GM12878 (cell line): ENCODE measurements around the gene COL4A2. TPM values are rescaled to one million over a fixed set of nuclear protein-coding genes. Genes with fewer than 3 reads are reported as not detected.

Experiments used
- ATAC-seq: fragments of 200-7000 bp; cut with Tn5 transposase; 3 replicates; pipeline ENCODE4 v1.9.1; 2020; ENCODE audit warnings: mild to moderate bottlenecking, moderate library complexity
- BruUV-seq: library from RNA; stranded (reverse); fragments of 400-500 nt; replicated peaks from 2 replicates; lab custom pipeline; 2021; lab: Mats Ljungman, UMichigan
- CTCF ChIA-PET: fragments of 300-600 bp; sonication (Branson Sonifier 250); formaldehyde crosslinking; extraction: SDS; loops from one replicate; lab custom pipeline; 2021; ENCODE audit warnings: inconsistent platforms; lab: Yijun Ruan, JAX
- POLR2A ChIA-PET: fragments of 350-600 bp; formaldehyde crosslinking; extraction: SDS; loops from one replicate; lab custom pipeline; 2021; ENCODE audit warnings: inconsistent platforms; lab: Charles Lee
- RAD21 ChIA-PET: fragments of 300-600 bp; sonication (Branson Sonifier 250); formaldehyde crosslinking; loops from one replicate; lab custom pipeline; 2023; ENCODE audit warnings: antibody characterized with exemption; ENCODE audit not compliant: unreplicated experiment; lab: Charles Lee
- SMC1A ChIA-PET: fragments of 300-600 bp; sonication (Branson Sonifier 250); formaldehyde crosslinking; loops from one replicate; lab custom pipeline; 2023; ENCODE audit not compliant: unreplicated experiment, uncharacterized antibody; lab: Charles Lee
- DNase-seq: peaks from one replicate; pipeline ENCODE4 v3.0.0-alpha.2; 2011; ENCODE audit warnings: low read depth, low spot score
- FAIRE-seq: peaks from 3 replicates; lab custom pipeline; 2011; peaks lifted over from hg19 to GRCh38; lab: Jason Lieb, UNC
- H2AFZ ChIP-seq: 2 replicates; pipeline ENCODE4 v1.6.0; 2011; ENCODE audit warnings: low read depth, low read length, control low read depth; ENCODE audit not compliant: control insufficient read depth
- H3K27ac ChIP-seq: 2 replicates; pipeline ENCODE4 v1.5.1; 2011; ENCODE audit warnings: control low read depth; ENCODE audit not compliant: control insufficient read depth, insufficient read depth
- H3K27me3 ChIP-seq, 2 experiments: replicated peaks in 1 of 2; 2 replicates each; pipeline versions ENCODE4 v1.6.0 to v1.6.1; 2011; ENCODE audit warnings: low read length in 1 of 2; ENCODE audit not compliant: control insufficient read depth in 2 of 2, insufficient read depth in 2 of 2
- H3K36me3 ChIP-seq, 2 experiments: 2 replicates each; pipeline ENCODE4 v1.5.1; 2011; ENCODE audit warnings: low read length in 1 of 2; ENCODE audit not compliant: control insufficient read depth in 2 of 2, insufficient read depth in 2 of 2
- H3K4me1 ChIP-seq: 2 replicates; pipeline ENCODE4 v1.6.1; 2011; ENCODE audit warnings: mild to moderate bottlenecking, low read length, moderate library complexity, mixed read lengths; ENCODE audit not compliant: control insufficient read depth, insufficient read depth
- H3K4me2 ChIP-seq: 2 replicates; pipeline ENCODE4 v1.6.0; 2011; ENCODE audit warnings: control low read depth; ENCODE audit not compliant: control insufficient read depth, insufficient read depth
- H3K4me3 ChIP-seq: fragments of 200-600 bp; sonication (generic); 2 replicates; pipeline ENCODE4 v1.5.1; 2016
- H3K79me2 ChIP-seq: 2 replicates; pipeline ENCODE4 v1.6.0; 2011; ENCODE audit warnings: low read length; ENCODE audit not compliant: control insufficient read depth, insufficient read depth
- H3K9ac ChIP-seq: 2 replicates; pipeline ENCODE4 v1.8.0; 2011; ENCODE audit warnings: low read length, control low read depth, mixed read lengths; ENCODE audit not compliant: control insufficient read depth, insufficient read depth
- H3K9me3 ChIP-seq: replicated peaks from 3 replicates; pipeline ENCODE4 v1.5.1; 2011; ENCODE audit warnings: mild to moderate bottlenecking, low read length; ENCODE audit not compliant: control insufficient read depth, insufficient read depth
- H4K20me1 ChIP-seq: 2 replicates; pipeline ENCODE4 v1.6.0; 2011; ENCODE audit not compliant: control insufficient read depth, insufficient read depth
- BCLAF1 ChIP-seq: fragments of 450-650 bp; IDR thresholded peaks from 2 replicates; pipeline ENCODE4 v1.6.1; 2017; ENCODE audit warnings: antibody characterized with exemption, mild to moderate bottlenecking, moderate library complexity
- E2F4 ChIP-seq: IDR thresholded peaks from 2 replicates; pipeline ENCODE4 v1.6.1; 2012; ENCODE audit warnings: low read depth, low read length, improper control_type of control experiment
- FOXK2 ChIP-seq: fragments of 450-650 bp; IDR thresholded peaks from 2 replicates; pipeline ENCODE4 v1.6.1; 2017; ENCODE audit warnings: mild to moderate bottlenecking, moderate library complexity
- HCFC1 ChIP-seq: fragments of 150-350 bp; IDR thresholded peaks from 2 replicates; pipeline ENCODE4 v1.6.1; 2014; ENCODE audit warnings: low read length
- JUNB ChIP-seq: IDR thresholded peaks from 2 replicates; pipeline ENCODE4 v1.6.1; 2016; ENCODE audit warnings: antibody characterized with exemption, mild to moderate bottlenecking
- LARP7 ChIP-seq: fragments of 450-650 bp; IDR thresholded peaks from 2 replicates; pipeline ENCODE4 v1.6.1; 2017; ENCODE audit warnings: mild to moderate bottlenecking
- RAD21 ChIP-seq: IDR thresholded peaks from 2 replicates; pipeline ENCODE4 v1.6.1; 2011; ENCODE audit warnings: mild to moderate bottlenecking, low read depth, low read length, moderate library complexity; ENCODE audit not compliant: insufficient read depth
- RUNX3 ChIP-seq: IDR thresholded peaks from 2 replicates; pipeline ENCODE4 v1.6.1; 2012; ENCODE audit warnings: low read length, inconsistent platforms
- SPI1 ChIP-seq: IDR thresholded peaks from 2 replicates; pipeline ENCODE4 v1.6.1; 2011; ENCODE audit warnings: low read depth, mild to moderate bottlenecking, low read length, moderate library complexity, borderline replicate concordance; ENCODE audit not compliant: insufficient read depth
- USF1 ChIP-seq: IDR thresholded peaks from 2 replicates; pipeline ENCODE4 v1.6.1; 2011; ENCODE audit warnings: borderline replicate concordance, low read depth, mild to moderate bottlenecking, moderate library complexity, mixed read lengths, low read length; ENCODE audit not compliant: insufficient read depth; ENCODE audit errors: extremely low read length
- WGBS: methylation state at CpG from one replicate; pipeline ENCODE4 v1.1.6; 2016; ENCODE audit warnings: low lambda C conversion rate; ENCODE audit not compliant: insufficient replicate concordance, insufficient coverage; ENCODE audit errors: missing lambda C conversion rate; 5-methylcytosine and 5-hydroxymethylcytosine counted together
- in situ Hi-C: fragments of 300-500 bp; cut with MboI; formaldehyde crosslinking; loops from 9 replicates; pipeline ENCODE4 v1.14.3; 2018; ENCODE audit warnings: mixed read lengths
- intact Hi-C: fragments of 100-400 bp; cut with micrococcal nuclease; formaldehyde crosslinking; loops from one replicate; pipeline ENCODE4 v1.14.2; 2022; ENCODE audit not compliant: unreplicated experiment
- polyA plus RNA-seq, 11 experiments: library from polyadenylated mRNA; depleted of rRNA in 4 of 11; unstranded in 6 of 11; stranded (reverse) in 5 of 11; fragments of >200 nt; fragmentation: Nextera tagmentation in 4 of 11; fragmentation: Illumina TruSeq in 1 of 11; extraction: Ambion mirVana in 4 of 11; extraction: Trizol in 1 of 11; gene quantifications; 1 replicate in 1 of 11; 2 replicates in 10 of 11; pipeline versions ENCODE4 v1.2.1 to v1.2.3, GENCODE V29; 2011 to 2016; ENCODE audit warnings: inconsistent platforms in 2 of 11, missing spikeins in 2 of 11, low read depth in 1 of 11
- total RNA-seq, 4 experiments: library from RNA; depleted of rRNA in 3 of 4; stranded (reverse); fragments of >200 nt in 3 of 4; fragmentation: Illumina TruSeq in 1 of 4; extraction: Trizol in 1 of 4; gene quantifications; 2 replicates each; pipeline versions ENCODE4 v1.2.1 to v1.2.3, GENCODE V29; 2013 to 2021

The COL4A2 gene
- total and polyA plus RNA-seq, 10 of the 15 experiments (the other 5 are each of a cell fraction or from before 2014, with no cell fraction given) = 0.16 to 1.6 (median 0.62) TPM; not detected in 3

GRCh38 chr13:110268576-110269185, 38.4 kb upstream of the COL4A2 start:
- H3K27ac ChIP-seq = no peak overlapping the region
- ATAC-seq (no peak), DNase-seq (no peak), FAIRE-seq (no peak)
- no TSS peak for BruUV-seq
- in situ Hi-C loops = no loop called here
- no peaks in the 10 kb centered on the region for H4K20me1 ChIP-seq
- H2AFZ ChIP-seq = no peak overlapping the region
- intact Hi-C loops = no loop called here
- no peaks in the 10 kb centered on the region for H3K4me1 ChIP-seq
- no peak overlapping the region for H3K4me2 ChIP-seq
- ChIA-PET CTCF (interaction anchor here (1.7 kb wide), 1 partner anchor 143 kb away, joined by 6 read pairs; no protein-coding TSS in a partner anchor), POLR2A (no interaction called here), RAD21 (no interaction called here), SMC1A (no interaction called here)
- H3K9ac ChIP-seq = no peak overlapping the region
- 63% methylated on average over 16 of the region's 16 CpGs for WGBS
- no peaks in the 10 kb centered on the region for H3K79me2 ChIP-seq
- H3K9me3 ChIP-seq = no peaks in the 10 kb centered on the region
- TF ChIP-seq E2F4 (no peak), RUNX3 (no peak), JUNB (no peak), RAD21 (no peak), LARP7 (no peak), SPI1 (no peak), FOXK2 (no peak), BCLAF1 (no peak), USF1 (no peak), HCFC1 (no peak)
- H3K27me3 ChIP-seq = peaks cover 3 to 4% of the 10 kb centered on the region in 2 experiments; a peak in 3 of 4 replicates
- no peak overlapping the region for H3K4me3 ChIP-seq
- H3K36me3 ChIP-seq = no peaks in the 10 kb centered on the region
